Measurements from ENCODE around the gene LEF1. TPM values are rescaled to one million over a fixed set of nuclear protein-coding genes. Genes with fewer than 3 reads are reported as not detected.

LEF1 gene
- total RNA-seq, 1 donor from 2014 or later, result 55.0 TPM

DNA sequence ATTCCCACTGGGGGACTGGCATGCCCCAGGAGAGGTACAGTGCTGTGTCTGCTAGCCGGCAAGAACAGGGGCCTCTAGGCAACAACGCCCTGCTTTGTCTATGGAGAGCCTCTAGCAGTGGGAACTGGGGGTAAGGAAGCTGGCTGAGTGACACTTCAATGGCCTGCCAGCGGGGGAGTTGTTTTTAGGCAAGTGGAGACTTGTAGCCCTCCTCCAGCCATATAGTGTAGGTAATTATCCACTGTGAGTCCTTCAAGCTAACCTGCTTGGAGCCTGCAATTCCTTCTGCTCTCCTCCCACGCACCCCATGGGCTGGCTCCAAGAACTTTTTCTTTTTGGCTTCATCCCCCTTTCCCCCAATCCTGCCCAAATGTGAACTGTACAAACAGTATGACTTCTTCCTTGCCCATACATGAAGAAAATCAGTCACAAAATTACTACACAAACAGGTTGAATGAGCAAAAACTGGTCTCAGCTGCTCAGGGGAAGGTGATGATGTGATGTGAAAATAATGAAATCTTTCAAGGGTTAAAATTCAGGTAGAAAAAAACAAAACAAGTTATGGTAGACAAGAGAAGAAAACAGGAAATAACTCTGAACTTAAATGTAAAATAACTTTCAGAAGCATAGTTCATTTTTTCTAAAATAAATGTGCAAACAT, 33.1 kb downstream of the LEF1 start:
- Mint-ChIP-seq H3K36me3 (ENCODE audit: low read depth) (no peaks in the 10 kb centered on the region), H3K27ac (ENCODE audit: unreplicated experiment) (no peak overlapping the region), H3K27me3 (ENCODE audit: low read depth) (no peaks in the 10 kb centered on the region), H3K4me1 (peaks cover 47% of the 10 kb centered on the region), H3K9me3 (no peaks in the 10 kb centered on the region), H3K4me3 (peak overlapping the region; percentile 29)
- DNase-seq (ENCODE audit: low read depth, low spot score), result peak; percentile 32
- TF ChIP-seq, protein P1, sequence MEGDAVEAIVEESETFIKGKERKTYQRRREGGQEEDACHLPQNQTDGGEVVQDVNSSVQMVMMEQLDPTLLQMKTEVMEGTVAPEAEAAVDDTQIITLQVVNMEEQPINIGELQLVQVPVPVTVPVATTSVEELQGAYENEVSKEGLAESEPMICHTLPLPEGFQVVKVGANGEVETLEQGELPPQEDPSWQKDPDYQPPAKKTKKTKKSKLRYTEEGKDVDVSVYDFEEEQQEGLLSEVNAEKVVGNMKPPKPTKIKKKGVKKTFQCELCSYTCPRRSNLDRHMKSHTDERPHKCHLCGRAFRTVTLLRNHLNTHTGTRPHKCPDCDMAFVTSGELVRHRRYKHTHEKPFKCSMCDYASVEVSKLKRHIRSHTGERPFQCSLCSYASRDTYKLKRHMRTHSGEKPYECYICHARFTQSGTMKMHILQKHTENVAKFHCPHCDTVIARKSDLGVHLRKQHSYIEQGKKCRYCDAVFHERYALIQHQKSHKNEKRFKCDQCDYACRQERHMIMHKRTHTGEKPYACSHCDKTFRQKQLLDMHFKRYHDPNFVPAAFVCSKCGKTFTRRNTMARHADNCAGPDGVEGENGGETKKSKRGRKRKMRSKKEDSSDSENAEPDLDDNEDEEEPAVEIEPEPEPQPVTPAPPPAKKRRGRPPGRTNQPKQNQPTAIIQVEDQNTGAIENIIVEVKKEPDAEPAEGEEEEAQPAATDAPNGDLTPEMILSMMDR (conservative IDR thresholded peaks at IDR 0.05), result no peak

DNA sequence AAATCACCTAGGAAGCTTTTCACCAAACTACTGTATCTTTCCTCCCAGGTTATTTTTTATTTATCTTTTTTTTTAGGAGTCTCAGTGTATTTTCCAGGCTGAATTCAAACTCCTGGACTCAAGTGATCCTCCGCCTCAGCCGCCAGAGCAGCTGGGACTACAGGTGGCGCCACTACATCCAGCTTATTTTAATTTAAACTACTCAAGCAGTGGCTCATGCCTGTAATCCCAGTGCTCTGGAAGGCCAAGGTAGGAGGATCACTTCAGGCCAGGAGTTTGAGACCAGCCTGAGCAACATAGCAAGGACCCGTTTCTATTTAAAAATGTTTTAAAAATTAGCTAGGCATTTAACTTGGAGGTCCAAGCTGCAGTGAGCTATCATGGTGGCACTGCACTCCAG, 37.8 kb downstream of the LEF1 start:
- TF ChIP-seq, protein P1 (conservative IDR thresholded peaks at IDR 0.05), result no peak
- Mint-ChIP-seq H3K4me1 (peaks cover 24% of the 10 kb centered on the region), H3K27ac (ENCODE audit: unreplicated experiment) (no peak overlapping the region), H3K4me3 (no peak overlapping the region), H3K27me3 (ENCODE audit: low read depth) (no peaks in the 10 kb centered on the region), H3K9me3 (no peaks in the 10 kb centered on the region), H3K36me3 (ENCODE audit: low read depth) (peaks cover 2% of the 10 kb centered on the region)
- no peak for DNase-seq (ENCODE audit: low read depth, low spot score)

DNA sequence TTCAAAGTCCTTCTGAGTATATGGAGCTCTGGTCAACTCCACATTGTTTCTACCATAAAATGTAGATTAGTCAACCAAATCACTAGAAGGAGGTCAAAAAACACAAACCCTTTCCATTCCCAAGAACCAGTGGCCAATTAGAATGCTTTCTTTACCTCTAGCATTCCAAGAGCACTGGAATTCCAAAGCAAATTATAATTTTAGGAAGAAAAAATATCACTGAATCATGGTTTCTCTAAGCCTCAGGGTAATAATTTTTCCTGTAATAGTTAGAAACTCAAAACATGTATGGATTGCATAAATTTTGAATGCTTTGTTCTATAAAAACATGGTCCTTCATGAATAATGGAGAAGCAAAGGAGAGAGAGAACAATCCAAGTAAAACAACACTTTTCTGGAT, 39.5 kb downstream of the LEF1 start:
- H3K4me3 Mint-ChIP-seq, result no peak overlapping the region
- H3K27me3 Mint-ChIP-seq (ENCODE audit: low read depth), result no peaks in the 10 kb centered on the region
- H3K9me3 Mint-ChIP-seq, result no peaks in the 10 kb centered on the region
- DNase-seq (ENCODE audit: low read depth, low spot score), result no peak
- H3K4me1 Mint-ChIP-seq, result peaks cover 6% of the 10 kb centered on the region
- TF ChIP-seq, protein P1 (conservative IDR thresholded peaks at IDR 0.05), result no peak
- peaks cover 5% of the 10 kb centered on the region for H3K36me3 Mint-ChIP-seq (ENCODE audit: low read depth)
- no peak overlapping the region for H3K27ac Mint-ChIP-seq (ENCODE audit: unreplicated experiment)

DNA sequence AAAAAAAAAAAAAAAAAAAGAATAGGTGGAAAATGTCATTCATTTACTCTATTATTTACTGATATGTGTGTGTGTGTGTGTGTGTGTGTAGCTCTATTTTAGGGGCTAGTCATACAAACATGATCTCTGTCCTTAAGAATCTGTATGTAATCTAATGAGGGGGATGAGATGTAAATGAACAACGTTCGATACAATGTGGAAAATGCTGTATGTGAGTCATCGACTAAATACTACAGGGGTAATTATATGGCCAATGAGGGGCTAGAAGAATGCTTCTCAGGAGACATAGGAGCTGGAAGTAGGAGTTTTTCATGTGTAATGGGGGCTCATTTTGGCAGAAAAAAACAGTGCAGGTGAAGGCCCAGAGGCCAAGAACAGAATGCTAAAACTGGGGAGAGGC, 41.9 kb downstream of the LEF1 start:
- H3K36me3 Mint-ChIP-seq (ENCODE audit: low read depth), result peaks cover 5% of the 10 kb centered on the region
- H3K4me1 Mint-ChIP-seq, result peaks cover 5% of the 10 kb centered on the region
- TF ChIP-seq, protein P1 (conservative IDR thresholded peaks at IDR 0.05), result no peak
- no peak overlapping the region for H3K4me3 Mint-ChIP-seq
- no peaks in the 10 kb centered on the region for H3K9me3 Mint-ChIP-seq
- H3K27ac Mint-ChIP-seq (ENCODE audit: unreplicated experiment), result no peak overlapping the region
- no peaks in the 10 kb centered on the region for H3K27me3 Mint-ChIP-seq (ENCODE audit: low read depth)
- DNase-seq (ENCODE audit: low read depth, low spot score), result no peak

DNA sequence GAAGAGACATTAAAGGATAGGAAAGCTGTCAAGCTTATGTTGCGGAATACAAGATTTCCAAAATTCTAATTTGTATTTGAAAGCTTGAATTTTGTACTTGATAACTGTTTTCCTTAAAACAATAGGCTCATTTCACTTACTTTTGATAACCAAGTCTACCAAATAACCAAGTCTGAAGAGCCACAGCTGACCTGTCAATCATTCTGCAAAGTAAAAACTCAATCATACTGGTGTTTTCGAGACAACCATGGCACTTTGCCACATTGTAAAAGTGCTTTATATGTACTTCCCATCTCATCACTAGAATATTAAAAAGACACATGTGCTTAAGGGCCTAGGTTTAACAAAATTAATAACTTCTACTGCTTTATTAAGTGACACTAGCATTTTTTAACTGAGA, 47.9 kb downstream of the LEF1 start:
- H3K4me3 Mint-ChIP-seq, result no peak overlapping the region
- no peaks in the 10 kb centered on the region for H3K27me3 Mint-ChIP-seq (ENCODE audit: low read depth)
- TF ChIP-seq, protein P1 (conservative IDR thresholded peaks at IDR 0.05), result no peak
- H3K27ac Mint-ChIP-seq (ENCODE audit: unreplicated experiment), result no peak overlapping the region
- DNase-seq (ENCODE audit: low read depth, low spot score), result no peak
- peaks cover 28% of the 10 kb centered on the region for H3K4me1 Mint-ChIP-seq
- H3K36me3 Mint-ChIP-seq (ENCODE audit: low read depth), result peaks cover 3% of the 10 kb centered on the region
- H3K9me3 Mint-ChIP-seq, result no peaks in the 10 kb centered on the region

Data from neural crest cell (in vitro differentiated cells).